IMR-90 (cell line): Measurements from ENCODE around the gene SLC39A11. TPM values are rescaled to one million over a fixed set of nuclear protein-coding genes. Genes with fewer than 3 reads are reported as not detected.

Source experiments
- ATAC-seq: fragments of 200-7000 bp; cut with Tn5 transposase; 2 replicates; pipeline ENCODE4 v1.9.1; 2020; ENCODE audit warnings: low read depth, mild to moderate bottlenecking, moderate library complexity
- BruUV-seq: library from RNA; stranded (reverse); fragments of 400-500 nt; replicated peaks from 2 replicates; lab custom pipeline; 2021; lab: Mats Ljungman, UMichigan
- CTCF ChIA-PET: fragments of 300-600 bp; formaldehyde crosslinking; extraction: SDS; loops from one replicate; lab custom pipeline; 2021; ENCODE audit warnings: antibody characterized with exemption; lab: Yijun Ruan, JAX
- POLR2A ChIA-PET: fragments of 300-600 bp; sonication (Branson Sonifier 250); formaldehyde crosslinking; loops from one replicate; lab custom pipeline; 2022; ENCODE audit warnings: antibody characterized with exemption; ENCODE audit not compliant: unreplicated experiment; lab: Charles Lee
- DNase-seq: peaks from one replicate; pipeline ENCODE4 v3.0.0; 2013
- H2AFZ ChIP-seq: replicated peaks from 2 replicates; pipeline ENCODE3; 2013; ENCODE audit warnings: low read length, mild to moderate bottlenecking; ENCODE audit not compliant: poor library complexity
- H2AK5ac ChIP-seq: 2 replicates; pipeline ENCODE4 v1.6.1; 2013; ENCODE audit warnings: low read depth, low read length, inconsistent platforms
- H2AK9ac ChIP-seq: replicated peaks from 2 replicates; pipeline ENCODE3; 2013; ENCODE audit warnings: mild to moderate bottlenecking, low read depth, low read length, moderate library complexity; ENCODE audit not compliant: poor library complexity
- H2BK120ac ChIP-seq: 2 replicates; pipeline ENCODE4 v1.6.1; 2013; ENCODE audit warnings: low read depth, low read length, inconsistent platforms
- H2BK15ac ChIP-seq: 3 replicates; pipeline ENCODE4 v1.6.1; 2013; ENCODE audit warnings: low read depth, low read length, inconsistent platforms
- H2BK20ac ChIP-seq: 2 replicates; pipeline ENCODE4 v1.6.1; 2013; ENCODE audit warnings: low read depth, mild to moderate bottlenecking, inconsistent platforms, low read length, moderate library complexity
- H2BK5ac ChIP-seq: 2 replicates; pipeline ENCODE4 v1.6.1; 2013; ENCODE audit warnings: mild to moderate bottlenecking, low read depth, low read length, inconsistent platforms; ENCODE audit not compliant: poor library complexity, severe bottlenecking
- H3K14ac ChIP-seq: replicated peaks from 2 replicates; pipeline ENCODE4 v1.6.1; 2013; ENCODE audit warnings: low read depth, low read length, inconsistent platforms
- H3K18ac ChIP-seq: 2 replicates; pipeline ENCODE4 v1.6.1; 2013; ENCODE audit warnings: low read depth, low read length, control low read depth
- H3K23ac ChIP-seq: 2 replicates; pipeline ENCODE4 v1.6.1; 2013; ENCODE audit warnings: low read depth, low read length, inconsistent platforms
- H3K27ac ChIP-seq: 2 replicates; pipeline ENCODE4 v1.5.1; 2013; ENCODE audit warnings: mild to moderate bottlenecking, control low read depth, low read length; ENCODE audit not compliant: insufficient read depth
- H3K27me3 ChIP-seq: 2 replicates; pipeline ENCODE4 v1.6.1; 2013; ENCODE audit warnings: low read length; ENCODE audit not compliant: control insufficient read depth, insufficient read depth
- H3K36me3 ChIP-seq: 2 replicates; pipeline ENCODE4 v1.6.1; 2013; ENCODE audit warnings: low read length, mixed read lengths; ENCODE audit not compliant: control insufficient read depth, insufficient read depth
- H3K4ac ChIP-seq: 2 replicates; pipeline ENCODE4 v1.6.1; 2013; ENCODE audit warnings: low read depth, low read length, inconsistent platforms
- H3K4me1 ChIP-seq: 2 replicates; pipeline ENCODE4 v1.6.1; 2013; ENCODE audit warnings: low read length, mixed read lengths; ENCODE audit not compliant: control insufficient read depth, insufficient read depth
- H3K4me2 ChIP-seq: 2 replicates; pipeline ENCODE4 v1.6.1; 2013; ENCODE audit warnings: low read depth, mild to moderate bottlenecking, control low read depth, low read length, moderate library complexity
- H3K4me3 ChIP-seq: 2 replicates; pipeline ENCODE4 v1.5.1; 2013; ENCODE audit warnings: low read depth, mild to moderate bottlenecking, control low read depth, low read length, moderate library complexity; ENCODE audit not compliant: insufficient read depth
- H3K56ac ChIP-seq: 2 replicates; pipeline ENCODE4 v1.6.1; 2013; ENCODE audit warnings: low read length, inconsistent platforms; ENCODE audit not compliant: insufficient read depth; ENCODE audit errors: extremely low read depth
- H3K79me1 ChIP-seq, 2 experiments: 2 replicates each; pipeline ENCODE4 v1.6.1; 2013; ENCODE audit warnings: low read length in 2 of 2, inconsistent platforms in 1 of 2, low read depth in 1 of 2
- H3K9ac ChIP-seq: 2 replicates; pipeline ENCODE4 v1.6.1; 2013; ENCODE audit warnings: low read depth, low read length, control low read depth
- H3K9me1 ChIP-seq: 2 replicates; pipeline ENCODE4 v1.6.1; 2013; ENCODE audit warnings: low read length, inconsistent platforms; ENCODE audit not compliant: insufficient read depth
- H3K9me3 ChIP-seq: 2 replicates; pipeline ENCODE4 v1.6.1; 2013; ENCODE audit warnings: low read length; ENCODE audit not compliant: control insufficient read depth, insufficient read depth
- H4K20me1 ChIP-seq: 2 replicates; pipeline ENCODE4 v1.6.1; 2013; ENCODE audit warnings: low read length, inconsistent platforms; ENCODE audit not compliant: insufficient read depth
- H4K5ac ChIP-seq: 2 replicates; pipeline ENCODE4 v1.6.1; 2013; ENCODE audit warnings: mild to moderate bottlenecking, low read depth, low read length, control low read depth
- H4K8ac ChIP-seq, 2 experiments: 2 replicates each; pipeline ENCODE4 v1.6.1; 2013; ENCODE audit warnings: low read depth in 2 of 2, low read length in 2 of 2, control low read depth in 1 of 2, inconsistent platforms in 1 of 2
- H4K91ac ChIP-seq: 2 replicates; pipeline ENCODE4 v1.6.1; 2013; ENCODE audit warnings: low read depth, low read length, inconsistent platforms; ENCODE audit not compliant: insufficient read depth
- CEBPB ChIP-seq: IDR thresholded peaks from 2 replicates; pipeline ENCODE4 v1.6.1; 2012; ENCODE audit warnings: low read depth, low read length, improper control_type of control experiment
- CTCF ChIP-seq: conservative IDR thresholded peaks from 2 replicates; pipeline ENCODE4 v1.5.1; 2012; ENCODE audit warnings: mild to moderate bottlenecking, low read depth, low read length, improper control_type of control experiment
- POLR2A ChIP-seq: IDR thresholded peaks from 2 replicates; pipeline ENCODE4 v1.6.1; 2012; ENCODE audit warnings: mild to moderate bottlenecking, low read depth, low read length
- RAD21 ChIP-seq: IDR thresholded peaks from 2 replicates; pipeline ENCODE4 v1.6.1; 2012; ENCODE audit warnings: low read length, improper control_type of control experiment
- SMC3 ChIP-seq: fragments of 150-350 bp; IDR thresholded peaks from 2 replicates; pipeline ENCODE4 v1.6.1; 2016; ENCODE audit warnings: low read depth, mild to moderate bottlenecking, antibody characterized with exemption, low read length, moderate library complexity
- WGBS, 2 experiments: methylation state at CpG; one replicate each; pipeline versions ENCODE4 v1.1.5 to v1.1.7; 2013; ENCODE audit warnings: missing lambda C conversion rate in 2 of 2; ENCODE audit not compliant: insufficient read length in 1 of 2; ENCODE audit errors: extremely low coverage in 2 of 2; 5-methylcytosine and 5-hydroxymethylcytosine counted together
- dilution Hi-C: fragments of 300-500 bp; cut with HindIII; formaldehyde crosslinking; loops from one replicate; pipeline ENCODE4 v1.14.3; 2018; ENCODE audit warnings: low sequenced_read_pairs; ENCODE audit not compliant: unreplicated experiment
- in situ Hi-C: fragments of 300-500 bp; cut with MboI; formaldehyde crosslinking; loops from 3 replicates; pipeline ENCODE4 v1.14.3; 2019; ENCODE audit warnings: low sequenced_read_pairs, inconsistent platforms, mixed read lengths
- intact Hi-C: fragments of 100-400 bp; cut with micrococcal nuclease; formaldehyde crosslinking; loops from 2 replicates; pipeline ENCODE4 v1.10.0; 2022
- polyA plus RNA-seq, 3 experiments: library from polyadenylated mRNA; depleted of rRNA; stranded (reverse); fragments of >200 nt; gene quantifications; 2 replicates each; pipeline ENCODE4 v1.2.3, GENCODE V29; 2012; ENCODE audit warnings: low replicate concordance in 1 of 3
- total RNA-seq: library from RNA; depleted of rRNA; stranded (reverse); fragments of >200 nt; gene quantifications from 2 replicates; pipeline ENCODE4 v1.2.3, GENCODE V29; 2012

SLC39A11 gene
- total and polyA plus RNA-seq, 2 of the 4 experiments (the other 2 are of a cell fraction) = 8.8 to 14.3 TPM

- peak; percentile 66 for DNase-seq
- POLR2A ChIA-PET = interaction anchor here (0.6 kb wide), 1 partner anchor 387 kb away, joined by 7 read pairs; no protein-coding TSS in a partner anchor
- 38% methylated on average over 1 of the region's 10 CpGs; no CpG with 5 or more reads in 1 of the 2 experiments for WGBS, 2 experiments
These were observed 366.9 kb downstream of the SLC39A11 start for GRCh38 chr17:72725433-72726068.

More at GRCh38 chr17:72725433-72726068, 366.9 kb downstream of the SLC39A11 start:
- no TSS peak for BruUV-seq
- Histone ChIP-seq H3K14ac (no peak overlapping the region), H3K4me2 (no peak overlapping the region), H3K23ac (no peak overlapping the region), H3K9ac (no peak overlapping the region), H2AFZ (peak overlapping the region; percentile 14), H3K27ac (no peak overlapping the region), H4K91ac (no peak overlapping the region), H2BK120ac (no peak overlapping the region), H2BK5ac (no peak overlapping the region), H3K79me1 (no peaks in the 10 kb centered on the region), H3K4me3 (no peak overlapping the region), H2AK5ac (no peak overlapping the region), H4K5ac (no peak overlapping the region), H3K4me1 (peaks cover 8% of the 10 kb centered on the region), H3K56ac (no peak overlapping the region), H4K20me1 (no peaks in the 10 kb centered on the region), H3K9me3 (no peaks in the 10 kb centered on the region), H3K36me3 (no peaks in the 10 kb centered on the region), H2AK9ac (no peak overlapping the region), H3K27me3 (no peaks in the 10 kb centered on the region), H4K8ac (no peak overlapping the region), H3K4ac (no peak overlapping the region), H3K18ac (no peak overlapping the region), H3K9me1 (no peaks in the 10 kb centered on the region), H2BK15ac (no peak overlapping the region), H2BK20ac (peak overlapping the region; percentile 23; the same call in 1 of the 2 replicates)
- CTCF ChIA-PET = interaction anchor here (0.6 to 2.9 kb wide), 19 partner anchors 16 to 506 kb away, joined by 3 to 24 read pairs (median 3); a partner anchor contains a TSS
- in situ Hi-C loops (loop anchor here (5.0 to 10.0 kb wide), 4 partner anchors 429 to 647 kb away; no protein-coding TSS in a partner anchor), dilution Hi-C loops (no loop called here), intact Hi-C loops (loop anchor here (1.0 to 10.0 kb wide), 8 partner anchors 131 to 1449 kb away; partner anchors contain the start of gene SLC39A11)
- ATAC-seq = peak; percentile 84
- TF ChIP-seq RAD21 (peak; percentile 95), POLR2A (peak; percentile 42; the same call in 1 of the 2 replicates), CTCF (peak; percentile 90), CEBPB (no peak), SMC3 (peak; percentile 90)
